GM12878 (cell line): ENCODE results near the gene SIVA1. TPM values are rescaled to one million over a fixed set of nuclear protein-coding genes. Genes with fewer than 3 reads are reported as not detected.

Source experiments
- ATAC-seq: fragments of 200-7000 bp; cut with Tn5 transposase; 3 replicates; pipeline ENCODE4 v1.9.1; 2020; ENCODE audit warnings: mild to moderate bottlenecking, moderate library complexity
- BruUV-seq: library from RNA; stranded (reverse); fragments of 400-500 nt; replicated peaks from 2 replicates; lab custom pipeline; 2021; lab: Mats Ljungman, UMichigan
- CTCF ChIA-PET: fragments of 300-600 bp; sonication (Branson Sonifier 250); formaldehyde crosslinking; extraction: SDS; loops from one replicate; lab custom pipeline; 2021; ENCODE audit warnings: inconsistent platforms; lab: Yijun Ruan, JAX
- POLR2A ChIA-PET: fragments of 350-600 bp; formaldehyde crosslinking; extraction: SDS; loops from one replicate; lab custom pipeline; 2021; ENCODE audit warnings: inconsistent platforms; lab: Charles Lee
- RAD21 ChIA-PET: fragments of 300-600 bp; sonication (Branson Sonifier 250); formaldehyde crosslinking; loops from one replicate; lab custom pipeline; 2023; ENCODE audit warnings: antibody characterized with exemption; ENCODE audit not compliant: unreplicated experiment; lab: Charles Lee
- SMC1A ChIA-PET: fragments of 300-600 bp; sonication (Branson Sonifier 250); formaldehyde crosslinking; loops from one replicate; lab custom pipeline; 2023; ENCODE audit not compliant: unreplicated experiment, uncharacterized antibody; lab: Charles Lee
- DNase-seq: peaks from one replicate; pipeline ENCODE4 v3.0.0-alpha.2; 2011; ENCODE audit warnings: low read depth, low spot score
- FAIRE-seq: peaks from 3 replicates; lab custom pipeline; 2011; peaks lifted over from hg19 to GRCh38; lab: Jason Lieb, UNC
- H2AFZ ChIP-seq: 2 replicates; pipeline ENCODE4 v1.6.0; 2011; ENCODE audit warnings: low read depth, low read length, control low read depth; ENCODE audit not compliant: control insufficient read depth
- H3K27ac ChIP-seq: 2 replicates; pipeline ENCODE4 v1.5.1; 2011; ENCODE audit warnings: control low read depth; ENCODE audit not compliant: control insufficient read depth, insufficient read depth
- H3K27me3 ChIP-seq, 2 experiments: replicated peaks in 1 of 2; 2 replicates each; pipeline versions ENCODE4 v1.6.0 to v1.6.1; 2011; ENCODE audit warnings: low read length in 1 of 2; ENCODE audit not compliant: control insufficient read depth in 2 of 2, insufficient read depth in 2 of 2
- H3K36me3 ChIP-seq, 2 experiments: 2 replicates each; pipeline ENCODE4 v1.5.1; 2011; ENCODE audit warnings: low read length in 1 of 2; ENCODE audit not compliant: control insufficient read depth in 2 of 2, insufficient read depth in 2 of 2
- H3K4me1 ChIP-seq: 2 replicates; pipeline ENCODE4 v1.6.1; 2011; ENCODE audit warnings: mild to moderate bottlenecking, low read length, moderate library complexity, mixed read lengths; ENCODE audit not compliant: control insufficient read depth, insufficient read depth
- H3K4me2 ChIP-seq: 2 replicates; pipeline ENCODE4 v1.6.0; 2011; ENCODE audit warnings: control low read depth; ENCODE audit not compliant: control insufficient read depth, insufficient read depth
- H3K4me3 ChIP-seq: fragments of 200-600 bp; sonication (generic); 2 replicates; pipeline ENCODE4 v1.5.1; 2016
- H3K79me2 ChIP-seq: 2 replicates; pipeline ENCODE4 v1.6.0; 2011; ENCODE audit warnings: low read length; ENCODE audit not compliant: control insufficient read depth, insufficient read depth
- H3K9ac ChIP-seq: 2 replicates; pipeline ENCODE4 v1.8.0; 2011; ENCODE audit warnings: low read length, control low read depth, mixed read lengths; ENCODE audit not compliant: control insufficient read depth, insufficient read depth
- H3K9me3 ChIP-seq: replicated peaks from 3 replicates; pipeline ENCODE4 v1.5.1; 2011; ENCODE audit warnings: mild to moderate bottlenecking, low read length; ENCODE audit not compliant: control insufficient read depth, insufficient read depth
- H4K20me1 ChIP-seq: 2 replicates; pipeline ENCODE4 v1.6.0; 2011; ENCODE audit not compliant: control insufficient read depth, insufficient read depth
- BCLAF1 ChIP-seq: fragments of 450-650 bp; IDR thresholded peaks from 2 replicates; pipeline ENCODE4 v1.6.1; 2017; ENCODE audit warnings: antibody characterized with exemption, mild to moderate bottlenecking, moderate library complexity
- CHD1 ChIP-seq: IDR thresholded peaks from 2 replicates; pipeline ENCODE4 v1.6.1; 2012; ENCODE audit warnings: low read depth, low read length, improper control_type of control experiment
- ESRRA ChIP-seq: IDR thresholded peaks from 2 replicates; pipeline ENCODE4 v1.6.1; 2012; ENCODE audit warnings: mild to moderate bottlenecking, low read length, improper control_type of control experiment
- HCFC1 ChIP-seq: fragments of 150-350 bp; IDR thresholded peaks from 2 replicates; pipeline ENCODE4 v1.6.1; 2014; ENCODE audit warnings: low read length
- IRF5 ChIP-seq: fragments of 450-650 bp; IDR thresholded peaks from 2 replicates; pipeline ENCODE4 v1.6.1; 2017; ENCODE audit warnings: borderline replicate concordance
- LARP7 ChIP-seq: fragments of 450-650 bp; IDR thresholded peaks from 2 replicates; pipeline ENCODE4 v1.6.1; 2017; ENCODE audit warnings: mild to moderate bottlenecking
- NR2C2 ChIP-seq: IDR thresholded peaks from 2 replicates; pipeline ENCODE4 v1.6.1; 2011; ENCODE audit warnings: borderline replicate concordance, low read depth; ENCODE audit not compliant: control insufficient read depth, insufficient read length
- RAD21 ChIP-seq: IDR thresholded peaks from 2 replicates; pipeline ENCODE4 v1.6.1; 2011; ENCODE audit warnings: mild to moderate bottlenecking, low read depth, low read length, moderate library complexity; ENCODE audit not compliant: insufficient read depth
- SIN3A ChIP-seq: IDR thresholded peaks from 2 replicates; pipeline ENCODE4 v1.6.1; 2012; ENCODE audit warnings: low read depth, low read length, improper control_type of control experiment
- TCF3 ChIP-seq: IDR thresholded peaks from 2 replicates; pipeline ENCODE4 v1.6.1; 2012; ENCODE audit warnings: low read depth, mild to moderate bottlenecking, low read length, borderline replicate concordance; ENCODE audit not compliant: insufficient read depth
- USF1 ChIP-seq: IDR thresholded peaks from 2 replicates; pipeline ENCODE4 v1.6.1; 2011; ENCODE audit warnings: borderline replicate concordance, low read depth, mild to moderate bottlenecking, moderate library complexity, mixed read lengths, low read length; ENCODE audit not compliant: insufficient read depth; ENCODE audit errors: extremely low read length
- ZBTB33 ChIP-seq: fragments of 450-650 bp; IDR thresholded peaks from 2 replicates; pipeline ENCODE4 v1.6.1; 2017; ENCODE audit warnings: mild to moderate bottlenecking
- ZNF592 ChIP-seq: fragments of 450-650 bp; IDR thresholded peaks from 2 replicates; pipeline ENCODE4 v1.6.1; 2017; ENCODE audit warnings: mild to moderate bottlenecking, moderate library complexity
- ZZZ3 ChIP-seq: IDR thresholded peaks from 2 replicates; pipeline ENCODE4 v1.6.1; 2011; ENCODE audit warnings: low read depth; ENCODE audit not compliant: control insufficient read depth, insufficient read length
- WGBS: methylation state at CpG from one replicate; pipeline ENCODE4 v1.1.6; 2016; ENCODE audit warnings: low lambda C conversion rate; ENCODE audit not compliant: insufficient replicate concordance, insufficient coverage; ENCODE audit errors: missing lambda C conversion rate; 5-methylcytosine and 5-hydroxymethylcytosine counted together
- in situ Hi-C: fragments of 300-500 bp; cut with MboI; formaldehyde crosslinking; loops from 9 replicates; pipeline ENCODE4 v1.14.3; 2018; ENCODE audit warnings: mixed read lengths
- intact Hi-C: fragments of 100-400 bp; cut with micrococcal nuclease; formaldehyde crosslinking; loops from one replicate; pipeline ENCODE4 v1.14.2; 2022; ENCODE audit not compliant: unreplicated experiment
- polyA plus RNA-seq, 11 experiments: library from polyadenylated mRNA; depleted of rRNA in 4 of 11; unstranded in 6 of 11; stranded (reverse) in 5 of 11; fragments of >200 nt; fragmentation: Nextera tagmentation in 4 of 11; fragmentation: Illumina TruSeq in 1 of 11; extraction: Ambion mirVana in 4 of 11; extraction: Trizol in 1 of 11; gene quantifications; 1 replicate in 1 of 11; 2 replicates in 10 of 11; pipeline versions ENCODE4 v1.2.1 to v1.2.3, GENCODE V29; 2011 to 2016; ENCODE audit warnings: inconsistent platforms in 2 of 11, missing spikeins in 2 of 11, low read depth in 1 of 11
- total RNA-seq, 4 experiments: library from RNA; depleted of rRNA in 3 of 4; stranded (reverse); fragments of >200 nt in 3 of 4; fragmentation: Illumina TruSeq in 1 of 4; extraction: Trizol in 1 of 4; gene quantifications; 2 replicates each; pipeline versions ENCODE4 v1.2.1 to v1.2.3, GENCODE V29; 2013 to 2021

SIVA1 gene
- total and polyA plus RNA-seq, 10 of the 15 experiments (the other 5 are each of a cell fraction or from before 2014, with no cell fraction given): 4.6 to 282 (median 106) TPM

GRCh38 chr14:104782808-104783139 lies 29.8 kb downstream of the SIVA1 start:
- no peak for ATAC-seq
- H3K4me3 ChIP-seq: no peak overlapping the region
- no peaks in the 10 kb centered on the region for H3K79me2 ChIP-seq
- H3K27me3 ChIP-seq: no peaks in the 10 kb centered on the region
- H3K4me1 ChIP-seq: no peaks in the 10 kb centered on the region
- H3K4me2 ChIP-seq: no peak overlapping the region
- SMC1A ChIA-PET: no interaction called here
- in situ Hi-C loops (no loop called here), intact Hi-C loops (no loop called here)
- no peak for FAIRE-seq
- no peak overlapping the region for H2AFZ ChIP-seq
- 71% methylated on average over 13 of the region's 13 CpGs for WGBS
- CTCF ChIA-PET: no interaction called here
- no peak for DNase-seq
- H3K27ac ChIP-seq: no peak overlapping the region
- POLR2A ChIA-PET: no interaction called here
- H3K9me3 ChIP-seq: no peaks in the 10 kb centered on the region
- no peak overlapping the region for H3K9ac ChIP-seq
- peaks cover 0 to 2% of the 10 kb centered on the region in 2 experiments; a peak in 2 of 4 replicates for H3K36me3 ChIP-seq
- no peaks in the 10 kb centered on the region for H4K20me1 ChIP-seq
- BruUV-seq: no TSS peak
- RAD21 ChIA-PET: no interaction called here
- TF ChIP-seq ZZZ3 (no peak), ZNF592 (no peak), HCFC1 (no peak), IRF5 (no peak), RAD21 (no peak), CHD1 (no peak), LARP7 (no peak), USF1 (no peak), NR2C2 (no peak), TCF3 (no peak), ZBTB33 (no peak), ESRRA (no peak), SIN3A (no peak), BCLAF1 (no peak)
